HEK293 (cell line): ENCODE measurements around the gene NTRK3.

Experiments
- CTCF ChIA-PET: fragments of 350-600 bp; formaldehyde crosslinking; extraction: SDS; loops from one replicate; lab custom pipeline; 2021; ENCODE audit warnings: antibody characterized with exemption; lab: Yijun Ruan, JAX
- POLR2A ChIA-PET: fragments of 300-600 bp; formaldehyde crosslinking; extraction: SDS; loops from one replicate; lab custom pipeline; 2020; ENCODE audit warnings: antibody characterized with exemption, inconsistent platforms; lab: Yijun Ruan, JAX
- H3K27ac ChIP-seq: fragments of 200-500 bp; sonication (Bioruptor generic); 2 replicates; pipeline ENCODE4 v1.5.1; 2014; ENCODE audit warnings: low read depth, low read length, control low read depth, inconsistent platforms; ENCODE audit errors: extremely low read depth
- H3K36me3 ChIP-seq, 2 experiments: fragments of 200-500 bp in 1 of 2; sonication (Bioruptor generic) in 1 of 2; 1 replicate in 1 of 2; 2 replicates in 1 of 2; pipeline ENCODE4 v1.5.1; 2014 to 2017; ENCODE audit warnings: inconsistent platforms in 2 of 2, low read length in 2 of 2; ENCODE audit not compliant: control insufficient read depth in 2 of 2, insufficient read depth in 1 of 2
- H3K4me1 ChIP-seq: fragments of 200-500 bp; sonication (Bioruptor generic); 2 replicates; pipeline ENCODE4 v1.5.1; 2014; ENCODE audit warnings: mild to moderate bottlenecking, low read length, inconsistent platforms; ENCODE audit not compliant: control insufficient read depth, insufficient read depth
- H3K4me3 ChIP-seq: 2 replicates; pipeline ENCODE4 v1.5.1; 2011; ENCODE audit warnings: low read depth, mild to moderate bottlenecking, control low read depth, low read length, moderate library complexity
- H3K9me3 ChIP-seq: fragments of 200-500 bp; sonication (Bioruptor generic); 2 replicates; pipeline ENCODE4 v1.5.1; 2014; ENCODE audit warnings: low read depth, low read length, inconsistent platforms; ENCODE audit not compliant: control insufficient read depth, insufficient read depth
- SCRT1 ChIP-seq: fragments of 450-650 bp; formaldehyde crosslinking; IDR thresholded peaks from 2 replicates; pipeline ENCODE4 v1.5.1; 2016; ENCODE audit warnings: missing biosample characterization, missing genetic modification characterization, borderline replicate concordance
- SETDB1 ChIP-seq: IDR thresholded peaks from one replicate; pipeline ENCODE4 v1.6.1; 2017; ENCODE audit warnings: mild to moderate bottlenecking, low read length, moderate library complexity, mixed read lengths; ENCODE audit not compliant: insufficient read length
- ZBTB7A ChIP-seq: fragments of 450-650 bp; formaldehyde crosslinking; IDR thresholded peaks from 2 replicates; pipeline ENCODE4 v1.5.1; 2016; ENCODE audit warnings: low read depth, missing biosample characterization, missing genetic modification characterization
- ZIC2 ChIP-seq: fragments of 450-650 bp; formaldehyde crosslinking; IDR thresholded peaks from 2 replicates; pipeline ENCODE4 v1.5.1; 2016; ENCODE audit warnings: missing biosample characterization, missing genetic modification characterization
- ZNF140 ChIP-seq: fragments of 450-650 bp; formaldehyde crosslinking; IDR thresholded peaks from 2 replicates; pipeline ENCODE4 v1.5.1; 2016; ENCODE audit warnings: missing biosample characterization, missing genetic modification characterization
- ZNF148 ChIP-seq: fragments of 450-650 bp; formaldehyde crosslinking; IDR thresholded peaks from 2 replicates; pipeline ENCODE4 v1.5.0; 2017; ENCODE audit warnings: missing biosample characterization, missing genetic modification characterization, borderline replicate concordance
- ZNF341 ChIP-seq: fragments of 450-650 bp; formaldehyde crosslinking; IDR thresholded peaks from 2 replicates; pipeline ENCODE4; 2016; ENCODE audit warnings: low read depth, missing biosample characterization, missing genetic modification characterization
- ZNF350 ChIP-seq: fragments of 450-650 bp; formaldehyde crosslinking; IDR thresholded peaks from 2 replicates; pipeline ENCODE4 v1.5.0; 2017; ENCODE audit warnings: missing biosample characterization, mild to moderate bottlenecking, missing genetic modification characterization
- ZNF416 ChIP-seq: fragments of 450-650 bp; formaldehyde crosslinking; IDR thresholded peaks from 2 replicates; pipeline ENCODE4 v1.5.1; 2016; ENCODE audit warnings: missing biosample characterization, missing genetic modification characterization
- ZNF501 ChIP-seq: fragments of 450-650 bp; formaldehyde crosslinking; IDR thresholded peaks from 2 replicates; pipeline ENCODE4 v1.5.1; 2016; ENCODE audit warnings: missing biosample characterization, missing genetic modification characterization
- ZNF521 ChIP-seq: fragments of 450-650 bp; formaldehyde crosslinking; IDR thresholded peaks from 2 replicates; pipeline ENCODE4 v1.5.1; 2017; ENCODE audit warnings: missing biosample characterization, mild to moderate bottlenecking, missing genetic modification characterization
- ZNF548 ChIP-seq: fragments of 450-650 bp; formaldehyde crosslinking; IDR thresholded peaks from 2 replicates; pipeline ENCODE4 v1.5.1; 2016; ENCODE audit warnings: missing biosample characterization, missing genetic modification characterization
- ZNF639 ChIP-seq: fragments of 450-650 bp; formaldehyde crosslinking; IDR thresholded peaks from 2 replicates; pipeline ENCODE4 v1.5.1; 2016; ENCODE audit warnings: missing biosample characterization, missing genetic modification characterization
- ZNF660 ChIP-seq: fragments of 450-650 bp; IDR thresholded peaks from 2 replicates; pipeline ENCODE4 v1.5.1; 2018; ENCODE audit warnings: missing biosample characterization, mild to moderate bottlenecking, missing genetic modification characterization
- ZNF776 ChIP-seq: fragments of 450-650 bp; formaldehyde crosslinking; IDR thresholded peaks from 2 replicates; pipeline ENCODE4 v1.5.0; 2017; ENCODE audit warnings: missing biosample characterization, missing genetic modification characterization, borderline replicate concordance
- ZSCAN4 ChIP-seq: fragments of 450-650 bp; formaldehyde crosslinking; IDR thresholded peaks from 2 replicates; pipeline ENCODE4 v1.5.1; 2017; ENCODE audit warnings: missing biosample characterization, missing genetic modification characterization
- TF ChIP-seq, protein P1 (sequence below): fragments of 450-650 bp; formaldehyde crosslinking; IDR thresholded peaks from 2 replicates; pipeline ENCODE4 v1.5.1; 2017; ENCODE audit warnings: missing biosample characterization, missing genetic modification characterization
- TF ChIP-seq, protein P2 (sequence below): fragments of 450-650 bp; IDR thresholded peaks from 2 replicates; pipeline ENCODE4 v1.5.1; 2018; ENCODE audit warnings: missing biosample characterization, mild to moderate bottlenecking, missing genetic modification characterization

The NTRK3 gene

GRCh38 chr15:88133795-88134194 is 122.7 kb downstream of the NTRK3 start:
- POLR2A ChIA-PET: no interaction called here

GRCh38 chr15:88132499-88132898 is 124.0 kb downstream of the NTRK3 start:
- TF ChIP-seq ZBTB7A (tag by site-specific recombination) (no peak), ZNF548 (tag by site-specific recombination) (no peak), ZNF350 (no peak), ZNF660 (tag by site-specific recombination) (no peak), ZNF501 (tag by site-specific recombination) (no peak)
- TF ChIP-seq, protein P1, sequence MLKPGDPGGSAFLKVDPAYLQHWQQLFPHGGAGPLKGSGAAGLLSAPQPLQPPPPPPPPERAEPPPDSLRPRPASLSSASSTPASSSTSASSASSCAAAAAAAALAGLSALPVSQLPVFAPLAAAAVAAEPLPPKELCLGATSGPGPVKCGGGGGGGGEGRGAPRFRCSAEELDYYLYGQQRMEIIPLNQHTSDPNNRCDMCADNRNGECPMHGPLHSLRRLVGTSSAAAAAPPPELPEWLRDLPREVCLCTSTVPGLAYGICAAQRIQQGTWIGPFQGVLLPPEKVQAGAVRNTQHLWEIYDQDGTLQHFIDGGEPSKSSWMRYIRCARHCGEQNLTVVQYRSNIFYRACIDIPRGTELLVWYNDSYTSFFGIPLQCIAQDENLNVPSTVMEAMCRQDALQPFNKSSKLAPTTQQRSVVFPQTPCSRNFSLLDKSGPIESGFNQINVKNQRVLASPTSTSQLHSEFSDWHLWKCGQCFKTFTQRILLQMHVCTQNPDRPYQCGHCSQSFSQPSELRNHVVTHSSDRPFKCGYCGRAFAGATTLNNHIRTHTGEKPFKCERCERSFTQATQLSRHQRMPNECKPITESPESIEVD (tag by site-specific recombination): no peak
- CTCF ChIA-PET: no interaction called here
- no peaks in the 10 kb centered on the region for H3K9me3 ChIP-seq
- no peak overlapping the region for H3K27ac ChIP-seq
- H3K36me3 ChIP-seq: no peaks in the 10 kb centered on the region
- H3K4me1 ChIP-seq: no peaks in the 10 kb centered on the region
- POLR2A ChIA-PET: no interaction called here
- H3K4me3 ChIP-seq: no peak overlapping the region

More at GRCh38 chr15:88133795-88134194, 122.7 kb downstream of the NTRK3 start:
- Histone ChIP-seq H3K27ac (no peak overlapping the region), H3K4me1 (no peaks in the 10 kb centered on the region), H3K9me3 (no peaks in the 10 kb centered on the region), H3K4me3 (no peak overlapping the region), H3K36me3 (no peaks in the 10 kb centered on the region)
- CTCF ChIA-PET: no interaction called here
- TF ChIP-seq SETDB1 (no peak), ZNF341 (tag by site-specific recombination) (no peak), ZSCAN4 (tag by site-specific recombination) (no peak), ZNF521 (tag by site-specific recombination) (no peak), ZNF639 (tag by site-specific recombination) (no peak), ZNF148 (tag by site-specific recombination) (no peak), ZNF416 (tag by site-specific recombination) (no peak), ZIC2 (tag by site-specific recombination) (no peak), SCRT1 (tag by site-specific recombination) (no peak), ZNF140 (no peak), ZBTB7A (tag by site-specific recombination) (no peak), ZNF776 (no peak)
- TF ChIP-seq, protein P2, sequence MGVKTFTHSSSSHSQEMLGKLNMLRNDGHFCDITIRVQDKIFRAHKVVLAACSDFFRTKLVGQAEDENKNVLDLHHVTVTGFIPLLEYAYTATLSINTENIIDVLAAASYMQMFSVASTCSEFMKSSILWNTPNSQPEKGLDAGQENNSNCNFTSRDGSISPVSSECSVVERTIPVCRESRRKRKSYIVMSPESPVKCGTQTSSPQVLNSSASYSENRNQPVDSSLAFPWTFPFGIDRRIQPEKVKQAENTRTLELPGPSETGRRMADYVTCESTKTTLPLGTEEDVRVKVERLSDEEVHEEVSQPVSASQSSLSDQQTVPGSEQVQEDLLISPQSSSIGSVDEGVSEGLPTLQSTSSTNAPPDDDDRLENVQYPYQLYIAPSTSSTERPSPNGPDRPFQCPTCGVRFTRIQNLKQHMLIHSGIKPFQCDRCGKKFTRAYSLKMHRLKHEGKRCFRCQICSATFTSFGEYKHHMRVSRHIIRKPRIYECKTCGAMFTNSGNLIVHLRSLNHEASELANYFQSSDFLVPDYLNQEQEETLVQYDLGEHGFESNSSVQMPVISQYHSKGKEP (tag by site-specific recombination): no peak
- TF ChIP-seq, all 188 proteins: peak for 0
